HEK293 (cell line): ENCODE results near the gene UTP4.

Experiments
- CTCF ChIA-PET: fragments of 350-600 bp; formaldehyde crosslinking; extraction: SDS; loops from one replicate; lab custom pipeline; 2021; ENCODE audit warnings: antibody characterized with exemption; lab: Yijun Ruan, JAX
- POLR2A ChIA-PET: fragments of 300-600 bp; formaldehyde crosslinking; extraction: SDS; loops from one replicate; lab custom pipeline; 2020; ENCODE audit warnings: antibody characterized with exemption, inconsistent platforms; lab: Yijun Ruan, JAX
- H3K27ac ChIP-seq: fragments of 200-500 bp; sonication (Bioruptor generic); 2 replicates; pipeline ENCODE4 v1.5.1; 2014; ENCODE audit warnings: low read depth, low read length, control low read depth, inconsistent platforms; ENCODE audit errors: extremely low read depth
- H3K36me3 ChIP-seq, 2 experiments: fragments of 200-500 bp in 1 of 2; sonication (Bioruptor generic) in 1 of 2; 1 replicate in 1 of 2; 2 replicates in 1 of 2; pipeline ENCODE4 v1.5.1; 2014 to 2017; ENCODE audit warnings: inconsistent platforms in 2 of 2, low read length in 2 of 2; ENCODE audit not compliant: control insufficient read depth in 2 of 2, insufficient read depth in 1 of 2
- H3K4me1 ChIP-seq: fragments of 200-500 bp; sonication (Bioruptor generic); 2 replicates; pipeline ENCODE4 v1.5.1; 2014; ENCODE audit warnings: mild to moderate bottlenecking, low read length, inconsistent platforms; ENCODE audit not compliant: control insufficient read depth, insufficient read depth
- H3K4me3 ChIP-seq: 2 replicates; pipeline ENCODE4 v1.5.1; 2011; ENCODE audit warnings: low read depth, mild to moderate bottlenecking, control low read depth, low read length, moderate library complexity
- H3K9me3 ChIP-seq: fragments of 200-500 bp; sonication (Bioruptor generic); 2 replicates; pipeline ENCODE4 v1.5.1; 2014; ENCODE audit warnings: low read depth, low read length, inconsistent platforms; ENCODE audit not compliant: control insufficient read depth, insufficient read depth
- OSR2 ChIP-seq: fragments of 450-650 bp; formaldehyde crosslinking; IDR thresholded peaks from 2 replicates; pipeline ENCODE4 v1.5.1; 2016; ENCODE audit warnings: missing biosample characterization, missing genetic modification characterization
- SCRT2 ChIP-seq: fragments of 450-650 bp; formaldehyde crosslinking; IDR thresholded peaks from 2 replicates; pipeline ENCODE4 v1.5.1; 2016; ENCODE audit warnings: missing biosample characterization, missing genetic modification characterization
- ZBTB48 ChIP-seq: fragments of 450-650 bp; formaldehyde crosslinking; IDR thresholded peaks from 2 replicates; pipeline ENCODE4 v1.5.1; 2016; ENCODE audit warnings: missing biosample characterization, missing genetic modification characterization
- ZFP69B ChIP-seq: fragments of 450-650 bp; formaldehyde crosslinking; IDR thresholded peaks from 2 replicates; pipeline ENCODE4 v1.5.1; 2016; ENCODE audit warnings: missing biosample characterization, missing genetic modification characterization
- ZNF112 ChIP-seq: fragments of 450-650 bp; formaldehyde crosslinking; IDR thresholded peaks from 2 replicates; pipeline ENCODE4 v1.5.0; 2017; ENCODE audit warnings: missing biosample characterization, missing genetic modification characterization
- ZNF132 ChIP-seq: fragments of 450-650 bp; formaldehyde crosslinking; IDR thresholded peaks from 2 replicates; pipeline ENCODE4 v1.5.1; 2017; ENCODE audit warnings: missing biosample characterization, missing genetic modification characterization, borderline replicate concordance
- ZNF2 ChIP-seq: fragments of 450-650 bp; formaldehyde crosslinking; IDR thresholded peaks from 2 replicates; pipeline ENCODE4 v1.5.1; 2016; ENCODE audit warnings: missing biosample characterization, missing genetic modification characterization
- ZNF26 ChIP-seq: fragments of 450-650 bp; formaldehyde crosslinking; IDR thresholded peaks from 2 replicates; pipeline ENCODE4 v1.5.1; 2016; ENCODE audit warnings: missing biosample characterization, missing genetic modification characterization
- ZNF433 ChIP-seq: fragments of 450-650 bp; formaldehyde crosslinking; IDR thresholded peaks from 2 replicates; pipeline ENCODE4 v1.5.1; 2016; ENCODE audit warnings: missing biosample characterization, missing genetic modification characterization, low read depth
- ZNF549 ChIP-seq: fragments of 450-650 bp; IDR thresholded peaks from 2 replicates; pipeline ENCODE4 v1.5.1; 2018; ENCODE audit warnings: missing biosample characterization, missing genetic modification characterization, mild to moderate bottlenecking, inconsistent platforms, moderate library complexity
- ZNF558 ChIP-seq: fragments of 450-650 bp; formaldehyde crosslinking; IDR thresholded peaks from 2 replicates; pipeline ENCODE4 v1.5.1; 2016; ENCODE audit warnings: missing biosample characterization, missing genetic modification characterization
- ZNF596 ChIP-seq: fragments of 450-650 bp; IDR thresholded peaks from 2 replicates; pipeline ENCODE4 v1.5.0; 2018; ENCODE audit warnings: missing biosample characterization, mild to moderate bottlenecking, missing genetic modification characterization, moderate library complexity
- ZNF624 ChIP-seq: fragments of 450-650 bp; formaldehyde crosslinking; IDR thresholded peaks from 2 replicates; pipeline ENCODE4 v1.5.1; 2017; ENCODE audit warnings: missing biosample characterization, missing genetic modification characterization
- ZNF626 ChIP-seq: fragments of 450-650 bp; sonication (Bioruptor Pico); formaldehyde crosslinking; IDR thresholded peaks from 2 replicates; pipeline ENCODE4 v1.5.1; 2018; ENCODE audit warnings: missing biosample characterization, missing genetic modification characterization, inconsistent platforms
- ZNF629 ChIP-seq: fragments of 450-650 bp; formaldehyde crosslinking; IDR thresholded peaks from 2 replicates; pipeline ENCODE4 v1.5.1; 2017; ENCODE audit warnings: missing biosample characterization, missing genetic modification characterization
- ZNF654 ChIP-seq: fragments of 450-650 bp; formaldehyde crosslinking; IDR thresholded peaks from 2 replicates; pipeline ENCODE4 v1.5.1; 2016; ENCODE audit warnings: low read depth, missing biosample characterization, missing genetic modification characterization
- ZNF692 ChIP-seq: fragments of 450-650 bp; formaldehyde crosslinking; IDR thresholded peaks from 2 replicates; pipeline ENCODE4 v1.5.1; 2016; ENCODE audit warnings: missing biosample characterization, missing genetic modification characterization
- ZNF747 ChIP-seq: fragments of 450-650 bp; formaldehyde crosslinking; IDR thresholded peaks from 2 replicates; pipeline ENCODE4 v1.5.1; 2016; ENCODE audit warnings: missing biosample characterization, missing genetic modification characterization
- ZNF791 ChIP-seq: fragments of 450-650 bp; formaldehyde crosslinking; IDR thresholded peaks from 2 replicates; pipeline ENCODE4 v1.5.1; 2016; ENCODE audit warnings: missing biosample characterization, missing genetic modification characterization
- ZNF843 ChIP-seq: fragments of 450-650 bp; formaldehyde crosslinking; IDR thresholded peaks from 2 replicates; pipeline ENCODE4 v1.5.1; 2016; ENCODE audit warnings: missing biosample characterization, missing genetic modification characterization
- ZXDB ChIP-seq: fragments of 450-650 bp; formaldehyde crosslinking; IDR thresholded peaks from 2 replicates; pipeline ENCODE4 v1.5.1; 2016; ENCODE audit warnings: missing biosample characterization, missing genetic modification characterization
- TF ChIP-seq, protein P1 (sequence below): fragments of 450-650 bp; formaldehyde crosslinking; IDR thresholded peaks from 2 replicates; pipeline ENCODE4 v1.5.1; 2016; ENCODE audit warnings: missing biosample characterization, missing genetic modification characterization
- TF ChIP-seq, protein P2 (sequence below): fragments of 450-650 bp; formaldehyde crosslinking; IDR thresholded peaks from 2 replicates; pipeline ENCODE4 v1.5.1; 2016; ENCODE audit warnings: missing biosample characterization, missing genetic modification characterization

The UTP4 gene

GRCh38 chr16:69083306-69083941 is 49.0 kb upstream of the UTP4 start:
- ChIA-PET POLR2A (no interaction called here), CTCF (interaction anchor here (0.9 to 1.6 kb wide), 2 partner anchors 28 to 173 kb away, joined by 3 to 5 read pairs; no protein-coding TSS in a partner anchor)
- no peaks in the 10 kb centered on the region for H3K9me3 ChIP-seq
- H3K27ac ChIP-seq: no peak overlapping the region
- no peak overlapping the region for H3K4me3 ChIP-seq
- no peaks in the 10 kb centered on the region for H3K4me1 ChIP-seq
- H3K36me3 ChIP-seq: no peaks in the 10 kb centered on the region; a peak in 1 of 3 replicates
- TF ChIP-seq, protein P1, sequence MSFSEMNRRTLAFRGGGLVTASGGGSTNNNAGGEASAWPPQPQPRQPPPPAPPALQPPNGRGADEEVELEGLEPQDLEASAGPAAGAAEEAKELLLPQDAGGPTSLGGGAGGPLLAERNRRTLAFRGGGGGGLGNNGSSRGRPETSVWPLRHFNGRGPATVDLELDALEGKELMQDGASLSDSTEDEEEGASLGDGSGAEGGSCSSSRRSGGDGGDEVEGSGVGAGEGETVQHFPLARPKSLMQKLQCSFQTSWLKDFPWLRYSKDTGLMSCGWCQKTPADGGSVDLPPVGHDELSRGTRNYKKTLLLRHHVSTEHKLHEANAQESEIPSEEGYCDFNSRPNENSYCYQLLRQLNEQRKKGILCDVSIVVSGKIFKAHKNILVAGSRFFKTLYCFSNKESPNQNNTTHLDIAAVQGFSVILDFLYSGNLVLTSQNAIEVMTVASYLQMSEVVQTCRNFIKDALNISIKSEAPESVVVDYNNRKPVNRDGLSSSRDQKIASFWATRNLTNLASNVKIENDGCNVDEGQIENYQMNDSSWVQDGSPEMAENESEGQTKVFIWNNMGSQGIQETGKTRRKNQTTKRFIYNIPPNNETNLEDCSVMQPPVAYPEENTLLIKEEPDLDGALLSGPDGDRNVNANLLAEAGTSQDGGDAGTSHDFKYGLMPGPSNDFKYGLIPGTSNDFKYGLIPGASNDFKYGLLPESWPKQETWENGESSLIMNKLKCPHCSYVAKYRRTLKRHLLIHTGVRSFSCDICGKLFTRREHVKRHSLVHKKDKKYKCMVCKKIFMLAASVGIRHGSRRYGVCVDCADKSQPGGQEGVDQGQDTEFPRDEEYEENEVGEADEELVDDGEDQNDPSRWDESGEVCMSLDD (tag by site-specific recombination): no peak
- TF ChIP-seq ZNF2 (tag by site-specific recombination): 0 out of 2 replicates have a peak, but pooled peaks have one; percentile 29
- no peak for TF ChIP-seq ZNF596 (tag by site-specific recombination)
- TF ChIP-seq ZNF433 (tag by site-specific recombination): no peak

DNA sequence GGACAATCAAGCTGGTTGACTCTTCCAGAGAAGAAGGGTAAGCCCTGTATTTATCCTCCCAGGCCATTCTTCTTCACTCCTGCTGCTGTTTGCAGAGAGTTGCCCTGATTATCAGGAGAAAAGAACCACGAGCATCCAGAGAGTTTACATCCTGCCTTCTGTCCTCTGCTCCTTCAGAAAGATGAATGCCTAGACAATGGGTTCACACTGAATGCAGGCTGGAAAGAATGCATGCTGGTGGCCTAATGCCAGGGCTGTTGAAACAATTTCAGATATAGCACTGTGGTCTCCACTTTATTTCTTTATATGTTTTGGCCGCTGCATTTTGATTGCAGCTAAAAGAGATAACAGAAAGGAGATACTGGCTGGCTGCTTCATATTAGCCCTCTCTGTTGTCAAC is 48.2 kb upstream of the UTP4 start:
- Histone ChIP-seq H3K36me3 (no peaks in the 10 kb centered on the region; a peak in 1 of 3 replicates), H3K9me3 (no peaks in the 10 kb centered on the region), H3K4me1 (peaks cover 3% of the 10 kb centered on the region; the same call in 1 of the 2 replicates), H3K4me3 (no peak overlapping the region), H3K27ac (no peak overlapping the region)
- TF ChIP-seq ZNF629 (tag by site-specific recombination): no peak
- no peak for TF ChIP-seq SCRT2 (tag by site-specific recombination)
- no peak for TF ChIP-seq ZNF692
- TF ChIP-seq ZNF654 (tag by site-specific recombination): no peak
- TF ChIP-seq ZFP69B (tag by site-specific recombination): no peak
- TF ChIP-seq ZNF791 (tag by site-specific recombination): no peak
- no peak for TF ChIP-seq ZNF626 (tag by site-specific recombination)
- TF ChIP-seq ZNF132 (tag by site-specific recombination): no peak
- TF ChIP-seq, protein P2, sequence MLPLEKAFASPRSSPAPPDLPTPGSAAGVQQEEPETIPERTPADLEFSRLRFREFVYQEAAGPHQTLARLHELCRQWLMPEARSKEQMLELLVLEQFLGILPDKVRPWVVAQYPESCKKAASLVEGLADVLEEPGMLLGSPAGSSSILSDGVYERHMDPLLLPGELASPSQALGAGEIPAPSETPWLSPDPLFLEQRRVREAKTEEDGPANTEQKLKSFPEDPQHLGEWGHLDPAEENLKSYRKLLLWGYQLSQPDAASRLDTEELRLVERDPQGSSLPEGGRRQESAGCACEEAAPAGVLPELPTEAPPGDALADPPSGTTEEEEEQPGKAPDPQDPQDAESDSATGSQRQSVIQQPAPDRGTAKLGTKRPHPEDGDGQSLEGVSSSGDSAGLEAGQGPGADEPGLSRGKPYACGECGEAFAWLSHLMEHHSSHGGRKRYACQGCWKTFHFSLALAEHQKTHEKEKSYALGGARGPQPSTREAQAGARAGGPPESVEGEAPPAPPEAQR (tag by site-specific recombination): no peak
- TF ChIP-seq OSR2: no peak
- TF ChIP-seq ZNF558 (tag by site-specific recombination): no peak
- no peak for TF ChIP-seq ZNF112
- TF ChIP-seq ZNF747: no peak
- no peak for TF ChIP-seq ZNF26 (tag by site-specific recombination)
- no peak for TF ChIP-seq ZNF624 (tag by site-specific recombination)
- TF ChIP-seq ZNF549 (tag by site-specific recombination): no peak
- TF ChIP-seq ZNF843 (tag by site-specific recombination): no peak
- no peak for TF ChIP-seq ZBTB48 (tag by site-specific recombination)
- no peak for TF ChIP-seq ZXDB (tag by site-specific recombination)
- ChIA-PET POLR2A (no interaction called here), CTCF (interaction anchor here (0.6 to 1.6 kb wide), 3 partner anchors 28 to 240 kb away, joined by 4 to 5 read pairs (median 4); no protein-coding TSS in a partner anchor)
